H54 (cell line): ENCODE data around the gene DCC.
A peak's percentile ranks its signal among the peaks of the same experiment; 100 is the strongest.
"Not testable (repeated sequence)": the region's sequence is repeated elsewhere in the genome, so short reads cannot be mapped to it uniquely, and the experiment has no call there.

ENCODE experiments used
- DNase-seq: peaks from one replicate; pipeline ENCODE4 v3.0.0; 2011; ENCODE audit warnings: low spot score, mixed read lengths; ENCODE audit not compliant: insufficient read length
- FAIRE-seq: peaks from 3 replicates; lab custom pipeline; 2011; peaks lifted over from hg19 to GRCh38; lab: Jason Lieb, UNC
- POLR2A ChIP-seq: IDR thresholded peaks from 2 replicates; pipeline ENCODE4 v1.6.1; 2011; ENCODE audit warnings: low read depth, mild to moderate bottlenecking, low read length

The DCC gene

GRCh38 chr18:52341103-52341432, 1.1 kb downstream of the DCC start:
- DNase-seq, result no peak
- no peak for TF ChIP-seq POLR2A
- no peak for FAIRE-seq

DNA sequence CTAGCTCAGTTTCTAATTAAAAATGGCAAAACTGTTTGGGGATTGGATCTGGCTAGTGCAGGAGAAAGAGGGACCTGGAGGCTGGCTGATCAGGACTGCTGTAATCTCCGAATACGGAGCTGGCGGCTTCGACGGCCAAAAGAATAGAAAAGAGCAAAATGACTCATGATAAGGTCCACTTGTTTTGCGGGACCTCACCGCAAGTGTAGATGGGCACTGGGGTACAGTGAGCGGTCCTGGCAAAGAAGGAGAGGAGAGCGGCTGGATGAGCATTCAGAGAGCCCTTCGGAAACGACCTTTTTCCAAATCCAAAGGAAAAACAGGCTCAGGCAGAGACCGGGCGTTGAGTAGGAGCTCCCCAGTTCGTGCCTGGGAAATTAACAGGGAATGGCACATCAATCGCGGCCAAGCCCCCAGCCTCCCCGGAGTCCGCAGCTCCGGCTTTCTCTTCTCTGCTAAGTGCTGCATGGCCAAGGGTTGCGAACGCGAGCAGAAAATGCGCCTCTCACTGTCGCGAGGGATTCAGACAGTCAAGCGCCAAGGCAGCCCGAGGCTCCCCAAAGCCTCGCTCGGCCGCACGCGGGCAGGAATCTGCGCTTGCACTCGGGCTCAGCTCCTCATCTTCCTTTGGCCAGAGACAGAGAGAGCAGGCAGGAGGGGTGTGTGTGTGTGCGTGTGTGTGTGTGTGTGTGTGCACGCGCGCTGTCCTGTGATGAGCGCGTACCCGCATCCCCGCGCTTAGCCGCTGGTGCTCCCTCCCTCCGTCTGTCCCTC, 1.8 kb downstream of the DCC start:
- DNase-seq, result no peak
- no peak for FAIRE-seq

DNA sequence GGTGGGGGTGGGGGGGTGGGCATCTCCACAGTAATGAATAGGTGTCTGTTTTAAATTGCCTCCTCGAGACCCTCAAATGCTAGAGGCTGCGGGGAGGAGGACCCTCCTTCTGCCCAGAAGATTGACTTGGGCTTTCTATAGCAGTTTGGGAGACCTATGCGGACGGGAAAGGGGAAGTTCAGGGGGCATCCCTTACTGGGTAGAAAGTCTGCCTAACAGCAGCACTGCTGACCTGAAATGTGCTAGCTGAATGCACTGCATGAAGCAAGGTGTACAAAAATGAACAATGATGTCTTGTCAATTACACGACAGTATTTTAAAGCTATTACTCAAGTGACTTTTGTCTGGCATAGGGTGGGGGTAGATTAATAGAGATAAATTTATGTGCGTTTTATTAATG, 2.5 kb downstream of the DCC start:
- FAIRE-seq (no peak), DNase-seq (no peak)
- TF ChIP-seq POLR2A, result no peak

More for the DNA sequence above, 1.8 kb downstream of the DCC start:
- no peak for TF ChIP-seq POLR2A

DNA sequence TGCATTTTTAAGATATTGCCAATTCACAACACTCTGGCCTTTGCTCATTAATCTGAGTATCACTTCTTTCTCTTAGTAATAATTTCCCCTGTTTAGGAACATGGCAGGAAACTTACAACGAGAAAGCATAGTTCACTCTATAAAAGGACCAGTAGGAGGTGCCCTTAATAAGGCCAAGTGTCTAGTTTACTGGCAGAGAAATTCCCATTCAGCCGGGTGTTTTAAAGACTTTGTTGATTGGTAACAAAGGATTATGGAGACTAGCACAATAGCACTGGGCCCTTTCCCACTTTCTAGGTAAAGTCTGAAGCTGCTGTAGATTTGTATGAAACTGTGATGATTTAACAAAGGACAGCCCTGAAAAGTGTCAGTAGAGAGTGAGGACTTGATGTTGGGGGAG, 3.1 kb downstream of the DCC start:
- FAIRE-seq (no peak), DNase-seq (no peak)
- TF ChIP-seq POLR2A, result no peak

DNA sequence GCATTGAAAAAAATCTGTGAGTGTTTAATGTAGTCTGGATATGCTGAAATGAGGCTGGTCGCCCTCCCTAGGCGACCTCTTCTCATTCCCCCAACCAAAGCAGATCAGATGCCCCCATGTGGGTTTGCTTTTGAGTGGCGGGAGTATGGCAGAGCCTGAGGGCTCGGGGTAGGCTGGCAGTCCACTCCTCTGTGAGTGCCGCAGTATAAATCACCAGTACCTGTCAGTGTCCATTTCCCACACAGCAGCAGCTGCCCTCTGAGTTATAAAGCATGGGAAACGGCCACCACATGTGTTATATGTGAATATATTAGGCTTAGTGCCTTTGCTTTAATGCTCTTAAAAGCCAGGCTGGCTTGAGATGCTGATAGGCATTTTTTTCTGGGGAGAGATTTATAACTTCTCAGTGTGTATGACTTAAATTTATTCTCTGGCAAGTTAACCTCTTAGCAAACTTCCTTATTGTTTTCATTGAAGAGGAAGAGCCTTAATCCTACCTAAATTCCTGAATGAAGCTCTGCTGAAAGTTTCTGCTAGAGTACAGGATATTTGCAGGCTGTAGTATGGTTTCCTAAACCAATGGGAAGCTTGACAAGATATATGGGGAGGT, 3.8 kb downstream of the DCC start:
- TF ChIP-seq POLR2A, result no peak
- DNase-seq (no peak), FAIRE-seq (no peak)

DNA sequence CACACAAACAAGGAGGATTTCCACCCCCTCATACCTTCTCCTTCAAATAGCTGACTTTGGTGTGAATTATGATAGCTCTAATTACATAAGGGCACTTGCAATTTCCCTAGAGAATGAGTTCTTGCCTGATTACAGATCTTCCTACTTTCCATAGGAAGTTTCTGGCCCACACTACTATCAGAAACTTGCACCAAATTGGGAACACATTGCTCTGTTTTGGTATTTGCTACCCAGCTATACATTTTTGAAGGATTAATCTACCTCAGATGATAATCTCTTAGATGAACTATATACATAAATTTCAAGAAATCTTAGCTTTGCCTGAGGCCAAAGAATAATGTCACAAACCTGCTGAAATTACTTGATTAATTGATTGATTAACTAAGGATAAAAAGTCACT, 4.9 kb downstream of the DCC start:
- FAIRE-seq, result no peak
- no peak for DNase-seq
- no peak for TF ChIP-seq POLR2A

DNA sequence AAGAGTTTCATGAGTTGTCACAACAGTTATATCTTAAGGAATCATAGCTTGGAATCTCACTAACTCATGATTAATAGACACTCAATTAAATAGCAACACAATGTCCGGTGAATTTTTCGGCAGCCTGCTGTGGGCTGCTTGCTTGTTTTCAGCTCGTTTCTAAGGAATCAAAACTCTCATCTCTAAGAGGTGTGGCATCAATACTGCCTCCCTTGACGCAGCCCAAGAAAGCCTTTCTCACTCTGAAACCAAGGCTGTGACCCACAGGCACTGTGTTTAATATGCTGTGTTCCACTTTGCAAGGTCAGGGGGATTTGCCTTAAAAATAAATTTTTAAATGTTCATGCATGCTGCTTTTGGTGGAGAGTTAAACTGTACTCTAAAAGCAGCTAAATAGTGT, 5.4 kb downstream of the DCC start:
- FAIRE-seq (no peak), DNase-seq (no peak)
- no peak for TF ChIP-seq POLR2A

GRCh38 chr18:52348209-52348608, 8.2 kb downstream of the DCC start:
- TF ChIP-seq POLR2A, result no peak
- DNase-seq (peak; percentile 2), FAIRE-seq (no peak)

- FAIRE-seq, result no peak
- no peak for DNase-seq
- no peak for TF ChIP-seq POLR2A
Measured at GRCh38 chr18:52349498-52349897, 9.5 kb downstream of the DCC start.

GRCh38 chr18:52352920-52353319, 12.9 kb downstream of the DCC start:
- DNase-seq, result no peak
- no peak for TF ChIP-seq POLR2A
- no peak for FAIRE-seq

GRCh38 chr18:52353589-52353988, 13.6 kb downstream of the DCC start:
- DNase-seq, result no peak
- no peak for FAIRE-seq
- TF ChIP-seq POLR2A, result no peak

DNA sequence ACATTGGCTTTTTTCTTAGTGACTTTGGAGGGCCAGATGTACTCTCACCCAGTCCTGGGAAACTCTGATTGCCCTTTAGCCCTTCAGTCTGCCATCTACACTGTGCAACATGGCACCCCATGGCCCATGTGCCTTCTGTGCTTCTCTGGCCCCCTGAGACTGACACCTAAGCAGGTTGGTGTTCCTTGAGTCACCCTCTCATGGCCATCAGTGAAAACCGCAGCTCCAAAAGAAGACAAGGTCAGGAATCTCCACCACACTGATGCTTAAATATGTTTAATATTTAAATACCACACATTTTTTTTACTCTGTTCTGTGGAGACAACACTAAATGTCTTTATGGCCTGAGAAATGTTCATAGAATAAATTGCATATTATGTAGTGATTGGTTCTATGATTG, 23.9 kb downstream of the DCC start:
- TF ChIP-seq POLR2A, result no peak
- DNase-seq (no peak), FAIRE-seq (no peak)

DNA sequence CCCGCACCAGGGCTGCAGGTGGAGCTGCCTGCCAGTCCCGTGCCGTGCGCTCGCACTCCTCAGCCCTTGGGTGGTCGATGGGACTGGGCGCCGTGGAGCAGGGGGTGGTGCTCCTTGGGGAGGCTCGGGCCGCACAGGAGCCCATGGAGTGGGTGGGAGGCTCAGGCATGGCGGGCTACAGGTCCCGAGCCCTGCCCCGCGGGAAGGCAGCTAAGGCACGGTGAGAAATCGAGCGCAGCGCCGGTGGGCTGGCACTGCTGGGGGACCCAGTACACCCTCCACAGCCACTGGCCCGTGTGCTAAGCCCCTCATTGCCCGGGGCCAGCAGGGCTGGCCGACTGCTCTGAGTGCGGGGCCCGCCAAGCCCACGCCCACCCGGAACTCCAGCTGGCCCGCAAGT, 26.9 kb downstream of the DCC start:
- DNase-seq, FAIRE-seq: not testable (repeated sequence)

DNA sequence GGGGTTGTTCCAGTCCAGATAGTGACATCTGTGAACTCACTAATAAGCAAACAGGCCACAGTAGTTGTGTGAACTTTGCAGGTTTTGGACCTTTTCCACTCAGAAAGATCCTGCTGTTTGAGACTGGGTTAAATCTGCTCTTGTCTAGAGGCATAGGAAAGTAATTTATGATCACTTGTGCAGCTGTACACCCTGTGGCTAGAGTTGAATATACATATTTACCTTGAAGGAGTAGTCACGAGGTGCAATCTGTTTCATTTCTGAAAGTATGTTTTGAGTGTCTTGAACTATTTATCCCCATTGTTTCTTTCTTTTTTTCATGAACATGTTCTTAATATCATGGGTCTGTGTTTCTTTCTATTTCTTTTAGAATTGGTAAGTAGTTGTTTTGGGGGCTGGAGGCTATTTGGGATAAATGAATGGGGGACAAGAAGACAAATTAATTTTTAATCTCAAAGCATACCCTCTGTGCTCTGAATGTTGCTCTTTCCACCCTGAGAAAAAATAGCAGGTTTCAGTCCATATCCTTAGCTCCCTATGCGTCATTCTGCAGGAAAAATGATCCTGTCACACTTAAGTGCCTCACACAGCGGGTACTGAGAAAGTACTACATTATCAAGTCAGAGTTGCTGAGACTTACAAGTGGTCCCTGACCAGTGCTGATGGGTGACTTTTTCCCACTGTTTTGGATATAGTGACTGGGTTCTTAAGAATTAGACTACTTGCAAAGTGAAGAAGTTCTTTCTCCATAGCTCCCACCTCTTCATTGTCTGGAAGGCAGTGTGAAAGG, 28.2 kb downstream of the DCC start:
- DNase-seq (no peak), FAIRE-seq (no peak)
- no peak for TF ChIP-seq POLR2A
